NB4 (cell line): Measurements from ENCODE around the gene SLC6A11.

Experiments used
- MAX ChIP-seq: IDR thresholded peaks from 2 replicates; pipeline ENCODE4 v1.6.1; 2011; ENCODE audit warnings: low read depth, low read length
- POLR2A ChIP-seq: IDR thresholded peaks from 2 replicates; pipeline ENCODE4 v1.6.1; 2011; ENCODE audit warnings: mild to moderate bottlenecking; ENCODE audit not compliant: insufficient read length; ENCODE audit errors: extremely low read depth
- TF ChIP-seq, protein P1 (sequence below): IDR thresholded peaks from one replicate; pipeline ENCODE4 v1.5.1; 2012; ENCODE audit warnings: low read depth, low read length

DNA sequence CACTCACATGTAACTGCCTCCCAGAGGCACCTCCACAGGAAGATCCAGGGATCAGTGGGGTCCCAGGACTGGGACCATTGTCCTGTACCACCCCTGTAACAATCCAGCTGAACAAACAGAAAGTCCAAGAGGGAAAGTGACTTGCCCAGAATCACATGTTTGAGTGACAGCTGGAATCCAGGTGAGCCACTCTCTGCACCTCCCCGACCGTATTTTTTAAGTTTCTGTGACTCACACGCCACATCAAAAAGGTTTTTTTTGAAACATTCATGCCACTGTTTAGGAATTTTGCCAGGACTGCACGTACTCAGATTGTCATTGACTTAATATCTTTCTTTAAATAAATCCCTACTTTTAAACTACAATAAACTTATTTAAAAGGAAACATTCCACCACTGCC, 166.8 kb downstream of the SLC6A11 start:
- TF ChIP-seq, protein P1, sequence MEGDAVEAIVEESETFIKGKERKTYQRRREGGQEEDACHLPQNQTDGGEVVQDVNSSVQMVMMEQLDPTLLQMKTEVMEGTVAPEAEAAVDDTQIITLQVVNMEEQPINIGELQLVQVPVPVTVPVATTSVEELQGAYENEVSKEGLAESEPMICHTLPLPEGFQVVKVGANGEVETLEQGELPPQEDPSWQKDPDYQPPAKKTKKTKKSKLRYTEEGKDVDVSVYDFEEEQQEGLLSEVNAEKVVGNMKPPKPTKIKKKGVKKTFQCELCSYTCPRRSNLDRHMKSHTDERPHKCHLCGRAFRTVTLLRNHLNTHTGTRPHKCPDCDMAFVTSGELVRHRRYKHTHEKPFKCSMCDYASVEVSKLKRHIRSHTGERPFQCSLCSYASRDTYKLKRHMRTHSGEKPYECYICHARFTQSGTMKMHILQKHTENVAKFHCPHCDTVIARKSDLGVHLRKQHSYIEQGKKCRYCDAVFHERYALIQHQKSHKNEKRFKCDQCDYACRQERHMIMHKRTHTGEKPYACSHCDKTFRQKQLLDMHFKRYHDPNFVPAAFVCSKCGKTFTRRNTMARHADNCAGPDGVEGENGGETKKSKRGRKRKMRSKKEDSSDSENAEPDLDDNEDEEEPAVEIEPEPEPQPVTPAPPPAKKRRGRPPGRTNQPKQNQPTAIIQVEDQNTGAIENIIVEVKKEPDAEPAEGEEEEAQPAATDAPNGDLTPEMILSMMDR, result no peak
- TF ChIP-seq POLR2A (no peak), MAX (no peak)
